ENCODE data around the gene FGF14. TPM values are rescaled to one million over a fixed set of nuclear protein-coding genes. Genes with fewer than 3 reads are reported as not detected.

The FGF14 gene
- polyA plus RNA-seq, 1 donor (not counting 4 experiments of a cell fraction or from before 2014, with no cell fraction given), result 0.09 TPM

GRCh38 chr13:101951114-101951513, 450.7 kb downstream of the FGF14 start:
- Histone ChIP-seq H3K36me3 (ENCODE audit: control insufficient read depth in 2 of 2, extremely low read depth in 1 of 2, insufficient read depth in 2 of 2, low read length in 2 of 2) (no peaks in the 10 kb centered on the region), H3K4me2 (ENCODE audit: control insufficient read depth, extremely low read depth, insufficient read depth, low read depth, low read length) (no peak overlapping the region), H3K9ac (ENCODE audit: control insufficient read depth, extremely low read depth, insufficient read depth, low read length) (no peak overlapping the region), H3K27ac (ENCODE audit: control insufficient read depth, insufficient read depth, low read length) (no peak overlapping the region), H3K4me3 (ENCODE audit: control insufficient read depth in 2 of 3, extremely low read depth in 1 of 3, insufficient read depth in 2 of 3, low read depth in 1 of 3, low read length in 3 of 3) (no peak overlapping the region), H3K9me3 (ENCODE audit: control insufficient read depth, low read depth, low read length) (no peaks in the 10 kb centered on the region), H2AFZ (ENCODE audit: control insufficient read depth, low read length) (no peak overlapping the region), H3K4me1 (ENCODE audit: control insufficient read depth, extremely low read depth, insufficient read depth, low read length) (no peaks in the 10 kb centered on the region), H3K27me3 (ENCODE audit: control insufficient read depth, extremely low read depth, insufficient read depth, low read length) (no peaks in the 10 kb centered on the region), H3K9me1 (ENCODE audit: control insufficient read depth, extremely low read depth, insufficient read depth, low read length) (no peaks in the 10 kb centered on the region), H4K20me1 (ENCODE audit: control insufficient read depth, extremely low read depth, insufficient read depth, low read length) (no peaks in the 10 kb centered on the region), H3K79me2 (ENCODE audit: control insufficient read depth, insufficient read depth, low read length) (no peaks in the 10 kb centered on the region)
- dilution Hi-C loops (cut with MboI; ENCODE audit: extremely low pct_ligation_motif_present, low sequenced_read_pairs), result no loop called here
- FAIRE-seq, result no peak
- TF ChIP-seq CTCF (optimal IDR thresholded peaks at IDR 0.05 in 1 of 3, IDR thresholded peaks at IDR 0.05 in 1 of 3, conservative IDR thresholded peaks at IDR 0.05 in 1 of 3; ENCODE audit: extremely low read depth in 1 of 3, insufficient read depth in 2 of 3, low read length in 3 of 3), result no peak
- no peak for TF ChIP-seq EZH2 (IDR thresholded peaks at IDR 0.05; ENCODE audit: low read length)
- DNase-seq (ENCODE audit: low read depth, low spot score), result no peak

GRCh38 chr13:101949681-101950080, 452.2 kb downstream of the FGF14 start:
- no peak overlapping the region for H3K27ac ChIP-seq (ENCODE audit: control insufficient read depth, insufficient read depth, low read length)
- no peaks in the 10 kb centered on the region for H4K20me1 ChIP-seq (ENCODE audit: control insufficient read depth, extremely low read depth, insufficient read depth, low read length)
- H3K27me3 ChIP-seq (ENCODE audit: control insufficient read depth, extremely low read depth, insufficient read depth, low read length), result no peaks in the 10 kb centered on the region
- FAIRE-seq, result no peak
- H3K9me3 ChIP-seq (ENCODE audit: control insufficient read depth, low read depth, low read length), result no peaks in the 10 kb centered on the region
- no peak overlapping the region for H3K9ac ChIP-seq (ENCODE audit: control insufficient read depth, extremely low read depth, insufficient read depth, low read length)
- TF ChIP-seq EZH2 (IDR thresholded peaks at IDR 0.05; ENCODE audit: low read length) (no peak), CTCF (optimal IDR thresholded peaks at IDR 0.05 in 1 of 3, IDR thresholded peaks at IDR 0.05 in 1 of 3, conservative IDR thresholded peaks at IDR 0.05 in 1 of 3; ENCODE audit: extremely low read depth in 1 of 3, insufficient read depth in 2 of 3, low read length in 3 of 3) (no peak)
- H3K36me3 ChIP-seq (ENCODE audit: control insufficient read depth in 2 of 2, extremely low read depth in 1 of 2, insufficient read depth in 2 of 2, low read length in 2 of 2), result no peaks in the 10 kb centered on the region
- no peak overlapping the region for H3K4me3 ChIP-seq (ENCODE audit: control insufficient read depth in 2 of 3, extremely low read depth in 1 of 3, insufficient read depth in 2 of 3, low read depth in 1 of 3, low read length in 3 of 3)
- H3K79me2 ChIP-seq (ENCODE audit: control insufficient read depth, insufficient read depth, low read length), result no peaks in the 10 kb centered on the region
- no peak overlapping the region for H3K4me2 ChIP-seq (ENCODE audit: control insufficient read depth, extremely low read depth, insufficient read depth, low read depth, low read length)
- H3K4me1 ChIP-seq (ENCODE audit: control insufficient read depth, extremely low read depth, insufficient read depth, low read length), result no peaks in the 10 kb centered on the region
- DNase-seq (ENCODE audit: low read depth, low spot score), result no peak
- no peaks in the 10 kb centered on the region for H3K9me1 ChIP-seq (ENCODE audit: control insufficient read depth, extremely low read depth, insufficient read depth, low read length)
- no peak overlapping the region for H2AFZ ChIP-seq (ENCODE audit: control insufficient read depth, low read length)
- dilution Hi-C loops (cut with MboI; ENCODE audit: extremely low pct_ligation_motif_present, low sequenced_read_pairs), result no loop called here

Data from keratinocyte (primary cell).